Esophagus muscularis mucosa (tissue), 3 donors: ENCODE data around the gene ADORA1.

Source experiments
- EP300 ChIP-seq: sonication (generic); formaldehyde crosslinking; IDR thresholded peaks from one replicate; pipeline ENCODE4 v1.6.1; 2017; ENCODE audit warnings: antibody characterized with exemption
- TF ChIP-seq, protein P1 (sequence below), 3 experiments: fragments of 200-600 bp in 2 of 3; fragments of 450-650 bp in 1 of 3; sonication (generic) in 2 of 3; IDR thresholded peaks; one replicate each; pipeline ENCODE4 v1.5.1; 2017 to 2019; ENCODE audit warnings: antibody characterized with exemption in 3 of 3, mild to moderate bottlenecking in 2 of 3, moderate library complexity in 1 of 3

DNA sequence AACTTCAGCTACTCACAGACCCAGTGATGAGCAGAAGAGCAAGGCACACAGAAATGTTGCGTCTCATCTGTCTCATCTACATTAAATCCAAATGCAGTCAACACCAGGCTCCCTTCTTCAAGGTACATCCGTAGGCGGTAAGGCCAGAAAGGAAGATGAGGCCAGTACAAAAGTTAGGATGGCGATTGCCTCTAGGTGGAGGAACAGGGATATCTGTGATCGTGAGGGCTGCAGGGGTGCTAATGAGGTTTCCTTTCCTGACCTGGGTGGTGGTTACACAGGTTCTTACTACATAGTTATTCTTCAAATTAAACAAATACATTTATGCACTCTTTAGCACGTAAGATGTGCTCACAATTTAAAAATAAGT is 49.5 kb downstream of the ADORA1 start:
- TF ChIP-seq, protein P1, sequence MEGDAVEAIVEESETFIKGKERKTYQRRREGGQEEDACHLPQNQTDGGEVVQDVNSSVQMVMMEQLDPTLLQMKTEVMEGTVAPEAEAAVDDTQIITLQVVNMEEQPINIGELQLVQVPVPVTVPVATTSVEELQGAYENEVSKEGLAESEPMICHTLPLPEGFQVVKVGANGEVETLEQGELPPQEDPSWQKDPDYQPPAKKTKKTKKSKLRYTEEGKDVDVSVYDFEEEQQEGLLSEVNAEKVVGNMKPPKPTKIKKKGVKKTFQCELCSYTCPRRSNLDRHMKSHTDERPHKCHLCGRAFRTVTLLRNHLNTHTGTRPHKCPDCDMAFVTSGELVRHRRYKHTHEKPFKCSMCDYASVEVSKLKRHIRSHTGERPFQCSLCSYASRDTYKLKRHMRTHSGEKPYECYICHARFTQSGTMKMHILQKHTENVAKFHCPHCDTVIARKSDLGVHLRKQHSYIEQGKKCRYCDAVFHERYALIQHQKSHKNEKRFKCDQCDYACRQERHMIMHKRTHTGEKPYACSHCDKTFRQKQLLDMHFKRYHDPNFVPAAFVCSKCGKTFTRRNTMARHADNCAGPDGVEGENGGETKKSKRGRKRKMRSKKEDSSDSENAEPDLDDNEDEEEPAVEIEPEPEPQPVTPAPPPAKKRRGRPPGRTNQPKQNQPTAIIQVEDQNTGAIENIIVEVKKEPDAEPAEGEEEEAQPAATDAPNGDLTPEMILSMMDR (IDR thresholded peaks at IDR 0.05): no peak
- TF ChIP-seq EP300: no peak
